H1 (cell line): ENCODE data around the gene RSU1. TPM values are rescaled to one million over a fixed set of nuclear protein-coding genes. Genes with fewer than 3 reads are reported as not detected.

Experiments
- CTCF ChIA-PET: fragments of 300-600 bp; sonication (Branson Sonifier 250); formaldehyde crosslinking; loops from one replicate; lab custom pipeline; 2021; ENCODE audit not compliant: partially characterized antibody; lab: Charles Lee
- POLR2A ChIA-PET: fragments of 300-600 bp; sonication (Branson Sonifier 250); formaldehyde crosslinking; loops from one replicate; lab custom pipeline; 2021; ENCODE audit warnings: inconsistent platforms; ENCODE audit not compliant: partially characterized antibody; lab: Charles Lee
- DNase-seq, 2 experiments: peaks; one replicate each; pipeline versions ENCODE4 v3.0.0 to v3.0.0-alpha.2; 2010 to 2022; ENCODE audit warnings: low spot score in 2 of 2, low read depth in 1 of 2, mixed read lengths in 1 of 2
- FAIRE-seq: peaks from 2 replicates; lab custom pipeline; 2011; peaks lifted over from hg19 to GRCh38; lab: Jason Lieb, UNC
- H2AFZ ChIP-seq: 2 replicates; pipeline ENCODE4 v1.8.1; 2012; ENCODE audit warnings: low read length, inconsistent platforms
- H2AK5ac ChIP-seq: 2 replicates; pipeline ENCODE4 v1.6.1; 2013; ENCODE audit warnings: low read depth, low read length
- H2BK120ac ChIP-seq: replicated peaks from 2 replicates; pipeline ENCODE3; 2013; ENCODE audit warnings: low read depth, low read length, inconsistent platforms
- H2BK12ac ChIP-seq: 2 replicates; pipeline ENCODE4 v1.6.1; 2013; ENCODE audit warnings: low read depth, low read length
- H2BK15ac ChIP-seq: 2 replicates; pipeline ENCODE4 v1.6.1; 2013; ENCODE audit warnings: low read length
- H2BK20ac ChIP-seq: 2 replicates; pipeline ENCODE4 v1.6.1; 2013; ENCODE audit warnings: low read length
- H2BK5ac ChIP-seq: 2 replicates; pipeline ENCODE4 v1.6.1; 2013; ENCODE audit warnings: low read depth, low read length
- H3K14ac ChIP-seq: 2 replicates; pipeline ENCODE4 v1.6.1; 2013; ENCODE audit warnings: inconsistent platforms; ENCODE audit not compliant: insufficient read length
- H3K18ac ChIP-seq: 2 replicates; pipeline ENCODE4 v1.6.1; 2013; ENCODE audit warnings: low read length; ENCODE audit errors: extremely low read depth
- H3K23ac ChIP-seq: 2 replicates; pipeline ENCODE4 v1.6.1; 2013; ENCODE audit warnings: inconsistent platforms; ENCODE audit not compliant: insufficient read length
- H3K23me2 ChIP-seq: 2 replicates; pipeline ENCODE4 v1.6.1; 2013; ENCODE audit warnings: low read depth, low read length
- H3K27ac ChIP-seq: 2 replicates; pipeline ENCODE4 v1.6.1; 2011; ENCODE audit warnings: low read depth, low read length, inconsistent platforms
- H3K27me3 ChIP-seq, 4 experiments: replicated peaks in 1 of 4; 1 replicate in 1 of 4; 2 replicates in 3 of 4; pipeline versions ENCODE4 v1.6.1 to v1.8.1; 2011 to 2013; ENCODE audit warnings: low read length in 3 of 4, mild to moderate bottlenecking in 3 of 4, inconsistent platforms in 2 of 4, mixed read lengths in 2 of 4, moderate library complexity in 1 of 4; ENCODE audit not compliant: control insufficient read depth in 3 of 4, insufficient read depth in 3 of 4; ENCODE audit errors: extremely low read depth in 1 of 4
- H3K36me3 ChIP-seq, 4 experiments: 2 replicates each; pipeline versions ENCODE4 v1.6.1 to v1.8.1; 2011 to 2013; ENCODE audit warnings: mild to moderate bottlenecking in 4 of 4, low read length in 3 of 4, moderate library complexity in 2 of 4, control low read depth in 1 of 4, inconsistent platforms in 1 of 4; ENCODE audit not compliant: insufficient read depth in 4 of 4, control insufficient read depth in 2 of 4
- H3K4ac ChIP-seq: replicated peaks from 2 replicates; pipeline ENCODE3; 2013; ENCODE audit warnings: low read length, low read depth, mixed read lengths, inconsistent platforms; ENCODE audit not compliant: insufficient read length
- H3K4me1 ChIP-seq, 4 experiments: replicated peaks in 1 of 4; 1 replicate in 1 of 4; 2 replicates in 3 of 4; pipeline versions ENCODE4 v1.6.1 to v1.8.1; 2011 to 2013; ENCODE audit warnings: low read length in 3 of 4, inconsistent platforms in 2 of 4, mixed read lengths in 1 of 4; ENCODE audit not compliant: insufficient read depth in 4 of 4, control insufficient read depth in 3 of 4
- H3K4me2 ChIP-seq, 2 experiments: 2 replicates each; pipeline versions ENCODE4 v1.6.1 to v1.8.1; 2011 to 2013; ENCODE audit warnings: low read depth in 2 of 2, low read length in 2 of 2, control low read depth in 1 of 2, inconsistent platforms in 1 of 2, mild to moderate bottlenecking in 1 of 2; ENCODE audit not compliant: insufficient read depth in 1 of 2
- H3K4me3 ChIP-seq, 4 experiments: fragments of 200-600, 300-600 bp in 1 of 4; sonication (generic), shearing (Covaris generic), sonication (Bioruptor Twin) in 1 of 4; 2 replicates each; pipeline versions ENCODE4 v1.5.1 to v1.8.1; 2011 to 2016; ENCODE audit warnings: low read length in 4 of 4, low read depth in 3 of 4, control low read depth in 2 of 4, inconsistent platforms in 2 of 4, mild to moderate bottlenecking in 2 of 4, mixed read lengths in 1 of 4, moderate library complexity in 1 of 4; ENCODE audit not compliant: insufficient read depth in 2 of 4; ENCODE audit errors: extremely low read depth in 1 of 4
- H3K56ac ChIP-seq: replicated peaks from 2 replicates; pipeline ENCODE3; 2013; ENCODE audit warnings: low read depth, mild to moderate bottlenecking, mixed read lengths, low read length, inconsistent platforms; ENCODE audit not compliant: insufficient read length
- H3K79me1 ChIP-seq: 2 replicates; pipeline ENCODE4 v1.6.1; 2013; ENCODE audit warnings: low read depth, low read length, control low read depth
- H3K79me2 ChIP-seq, 2 experiments: 2 replicates each; pipeline versions ENCODE4 v1.6.1 to v1.8.1; 2012 to 2013; ENCODE audit warnings: low read length in 2 of 2, mild to moderate bottlenecking in 2 of 2, inconsistent platforms in 1 of 2; ENCODE audit not compliant: insufficient read depth in 2 of 2, control insufficient read depth in 1 of 2
- H3K9ac ChIP-seq, 4 experiments: replicated peaks in 1 of 4; 1 replicate in 1 of 4; 2 replicates in 3 of 4; pipeline versions ENCODE4 v1.6.1 to v1.8.1; 2011 to 2013; ENCODE audit warnings: low read depth in 3 of 4, low read length in 3 of 4, control low read depth in 2 of 4, mild to moderate bottlenecking in 2 of 4, moderate library complexity in 2 of 4, inconsistent platforms in 1 of 4; ENCODE audit errors: extremely low read depth in 1 of 4
- H3K9me3 ChIP-seq, 2 experiments: 2 replicates each; pipeline versions ENCODE4 v1.6.1 to v1.8.1; 2012 to 2013; ENCODE audit warnings: mild to moderate bottlenecking in 2 of 2, moderate library complexity in 2 of 2, control low read depth in 1 of 2, inconsistent platforms in 1 of 2, low read depth in 1 of 2, low read length in 1 of 2, mixed read lengths in 1 of 2; ENCODE audit not compliant: insufficient read depth in 2 of 2
- H4K20me1 ChIP-seq, 2 experiments: replicated peaks in 1 of 2; 2 replicates each; pipeline versions ENCODE3 to v1.8.1; 2011 to 2013; ENCODE audit warnings: inconsistent platforms in 2 of 2, low read length in 2 of 2, mild to moderate bottlenecking in 1 of 2; ENCODE audit not compliant: insufficient read depth in 2 of 2, control insufficient read depth in 1 of 2
- H4K5ac ChIP-seq: 2 replicates; pipeline ENCODE4 v1.6.1; 2013; ENCODE audit warnings: low read length, low read depth, mixed read lengths, inconsistent platforms; ENCODE audit not compliant: insufficient read length
- H4K8ac ChIP-seq: 2 replicates; pipeline ENCODE4 v1.8.0; 2013; ENCODE audit warnings: mild to moderate bottlenecking, moderate library complexity, low read length, inconsistent platforms; ENCODE audit not compliant: insufficient read depth; ENCODE audit errors: extremely low read depth
- H4K91ac ChIP-seq: replicated peaks from 2 replicates; pipeline ENCODE3; 2013; ENCODE audit warnings: low read length, mixed read lengths, inconsistent platforms; ENCODE audit not compliant: insufficient read length
- HDAC6 ChIP-seq: IDR thresholded peaks from one replicate; pipeline ENCODE4 v1.7.1; 2012; ENCODE audit warnings: low read depth, mild to moderate bottlenecking, inconsistent platforms, low read length, moderate library complexity
- PHF8 ChIP-seq: fragments of 200-600 bp; sonication (generic); conservative IDR thresholded peaks from 2 replicates; pipeline ENCODE4 v1.7.1; 2012; ENCODE audit warnings: low read depth, mild to moderate bottlenecking, inconsistent platforms, low read length, moderate library complexity
- RXRA ChIP-seq: IDR thresholded peaks from 2 replicates; pipeline ENCODE4 v1.6.1; 2011; ENCODE audit warnings: low read depth, mild to moderate bottlenecking, low read length, moderate library complexity; ENCODE audit not compliant: insufficient read depth
- SIX5 ChIP-seq: IDR thresholded peaks from 2 replicates; pipeline ENCODE4 v1.6.1; 2011; ENCODE audit warnings: mild to moderate bottlenecking, low read depth, low read length
- USF2 ChIP-seq: IDR thresholded peaks from 2 replicates; pipeline ENCODE4 v1.6.1; 2011; ENCODE audit warnings: low read length, improper control_type of control experiment
- WGBS, 2 experiments: shearing (Covaris generic) in 1 of 2; methylation state at CpG; one replicate each; pipeline versions ENCODE4 v1.1.6 to v1.1.7; 2013 to 2015; ENCODE audit warnings: low lambda C conversion rate in 2 of 2, mixed read lengths in 2 of 2, inconsistent platforms in 1 of 2, low coverage in 1 of 2, missing lambda C conversion rate in 1 of 2; ENCODE audit not compliant: insufficient replicate concordance in 2 of 2, insufficient coverage in 1 of 2, insufficient read length in 1 of 2; ENCODE audit errors: extremely low coverage in 1 of 2, missing lambda C conversion rate in 1 of 2; 5-methylcytosine and 5-hydroxymethylcytosine counted together
- polyA plus RNA-seq, 7 experiments: library from polyadenylated mRNA; depleted of rRNA in 3 of 7; stranded (reverse) in 5 of 7; unstranded in 2 of 7; fragments of >200 nt in 5 of 7; fragments of 200-250 nt in 2 of 7; gene quantifications; 1 replicate in 5 of 7; 2 replicates in 1 of 7; 4 replicates in 1 of 7; pipeline versions ENCODE4 v1.2.1 to v1.2.3, GENCODE V29; 2011 to 2013; ENCODE audit warnings: missing spikeins in 2 of 7, mixed read lengths in 2 of 7
- total RNA-seq: library from RNA; stranded (reverse); fragmentation: NEBNext Ultra II Directional; extraction: Animal tissue kit (Norgen Biotek cat#: 25700); gene quantifications from 2 replicates; pipeline ENCODE4 v1.2.1, GENCODE V29; 2021

The RSU1 gene
- total and polyA plus RNA-seq, 2 of the 8 experiments (the other 6 are each of a cell fraction or from before 2014, with no cell fraction given): 50.0 to 68.2 TPM

- no peak overlapping the region for H3K27ac ChIP-seq
- H2AFZ ChIP-seq: no peak overlapping the region
- no peaks in the 10 kb centered on the region; the same call in 1 of the 2 replicates for H3K79me1 ChIP-seq
- no peak overlapping the region for H3K14ac ChIP-seq
- H3K9ac ChIP-seq: no peak overlapping the region
- H3K9me3 ChIP-seq: peaks cover 0 to 5% of the 10 kb centered on the region in 2 experiments; a peak in 3 of 4 replicates
- H2AK5ac ChIP-seq: no peak overlapping the region
- TF ChIP-seq USF2: no peak
- no peak for TF ChIP-seq SIX5
- no peak for TF ChIP-seq PHF8
- TF ChIP-seq HDAC6: no peak
- no peak for TF ChIP-seq RXRA
- ChIA-PET CTCF (no interaction called here), POLR2A (no interaction called here)
- H2BK20ac ChIP-seq: no peak overlapping the region
- no peak overlapping the region for H4K8ac ChIP-seq
- H2BK12ac ChIP-seq: no peak overlapping the region
- no peak overlapping the region for H3K4me3 ChIP-seq
- no peaks in the 10 kb centered on the region; a peak in 1 of 7 replicates for H3K4me1 ChIP-seq
- H3K23ac ChIP-seq: no peak overlapping the region
- no peak overlapping the region for H4K5ac ChIP-seq
- no peak overlapping the region for H3K18ac ChIP-seq
- H3K4me2 ChIP-seq: no peak overlapping the region
- no peak overlapping the region for H2BK120ac ChIP-seq
- WGBS, 2 experiments: 92% methylated on average over 8 of the region's 8 CpGs; no CpG with 5 or more reads in 1 of the 2 experiments
- H3K36me3 ChIP-seq: peaks cover 0 to 3% (median 1%) of the 10 kb centered on the region in 4 experiments; a peak in 2 of 8 replicates
- H3K4ac ChIP-seq: no peak overlapping the region
- DNase-seq (no peak), FAIRE-seq (no peak)
- peaks cover 0 to 2% of the 10 kb centered on the region in 2 experiments; a peak in 1 of 4 replicates for H3K79me2 ChIP-seq
- no peak overlapping the region for H2BK15ac ChIP-seq
- H2BK5ac ChIP-seq: no peak overlapping the region
- peaks cover 0 to 1% of the 10 kb centered on the region in 2 experiments for H4K20me1 ChIP-seq
- H3K27me3 ChIP-seq: no peaks in the 10 kb centered on the region
- H3K56ac ChIP-seq: no peak overlapping the region
- peaks cover 2% of the 10 kb centered on the region; the same call in 1 of the 2 replicates for H3K23me2 ChIP-seq
- no peak overlapping the region for H4K91ac ChIP-seq
Measured at GRCh38 chr10:16792675-16793074, 24.5 kb downstream of the RSU1 start.
